ENCODE data around the gene PLCD3. TPM values are rescaled to one million over a fixed set of nuclear protein-coding genes. Genes with fewer than 3 reads are reported as not detected.

The PLCD3 gene
- total and polyA plus RNA-seq, 2 of the 13 experiments (the other 11 are each of a cell fraction or from before 2014, with no cell fraction given), result 11.3 to 39.1 TPM

GRCh38 chr17:45135192-45135977 lies 3.1 kb upstream of the PLCD3 start, which contains the start of gene ACBD4 (continued):
- TF ChIP-seq ZBTB21 (CRISPR knock-in tag; IDR thresholded peaks at IDR 0.05) (peak; percentile 56; the same call in 1 of the 2 replicates), PHF8 (CRISPR knock-in tag; IDR thresholded peaks at IDR 0.05) (peak; percentile 97), ZNF629 (CRISPR knock-in tag; conservative IDR thresholded peaks at IDR 0.05) (peak; percentile 33), FOXC1 (CRISPR knock-in tag; IDR thresholded peaks at IDR 0.05; ENCODE audit: borderline replicate concordance) (peak; percentile 98), ZNF460 (CRISPR knock-in tag; IDR thresholded peaks at IDR 0.05; ENCODE audit: borderline replicate concordance) (peak; percentile 56; the same call in 1 of the 2 replicates), ZNF678 (CRISPR knock-in tag; IDR thresholded peaks at IDR 0.05) (0 out of 2 replicates have a peak, but pooled peaks have one; percentile 39), RELA (CRISPR knock-in tag; IDR thresholded peaks at IDR 0.05) (peak; percentile 79), ZNF260 (CRISPR knock-in tag; IDR thresholded peaks at IDR 0.05; ENCODE audit: borderline replicate concordance, low read depth) (no peak), FOXK1 (CRISPR knock-in tag; IDR thresholded peaks at IDR 0.05; ENCODE audit: borderline replicate concordance, low read depth) (peak; percentile 73), ZSCAN5A (CRISPR knock-in tag; IDR thresholded peaks at IDR 0.05; ENCODE audit: borderline replicate concordance) (peak; percentile 58; the same call in 1 of the 2 replicates), ELF1 (CRISPR knock-in tag; IDR thresholded peaks at IDR 0.05) (peak; percentile 70), LCORL (IDR thresholded peaks at IDR 0.05) (no peak), LCORL (CRISPR knock-in tag; IDR thresholded peaks at IDR 0.05) (peak; percentile 92), ZNF230 (CRISPR knock-in tag; IDR thresholded peaks at IDR 0.05) (peak; percentile 89; the same call in 1 of the 2 replicates), GATAD1 (CRISPR knock-in tag; IDR thresholded peaks at IDR 0.05) (peak; percentile 82), NCOA2 (CRISPR knock-in tag; IDR thresholded peaks at IDR 0.05) (peak; percentile 61), ZNF20 (CRISPR knock-in tag; IDR thresholded peaks at IDR 0.05) (no peak), ZBTB7B (CRISPR knock-in tag; IDR thresholded peaks at IDR 0.05) (peak; percentile 98), NCOA1 (CRISPR knock-in tag; IDR thresholded peaks at IDR 0.05) (peak; percentile 67; the same call in 1 of the 2 replicates), TP53 (CRISPR knock-in tag; conservative IDR thresholded peaks at IDR 0.05) (peak; percentile 62; the same call in 1 of the 2 replicates), HNRNPUL1 (IDR thresholded peaks at IDR 0.05; ENCODE audit: low read depth, low read length) (no peak), ATF1 (CRISPR knock-in tag; IDR thresholded peaks at IDR 0.05) (peak; percentile 92), ETV6 (CRISPR knock-in tag; conservative IDR thresholded peaks at IDR 0.05) (peak; percentile 67; the same call in 1 of the 2 replicates), ZNF263 (CRISPR knock-in tag; IDR thresholded peaks at IDR 0.05) (peak; percentile 46; the same call in 1 of the 2 replicates), ZNF709 (CRISPR knock-in tag; IDR thresholded peaks at IDR 0.05) (peak; percentile 97), ZNF256 (CRISPR knock-in tag; conservative IDR thresholded peaks at IDR 0.05) (peak; percentile 93)
- TF ChIP-seq, protein P1, sequence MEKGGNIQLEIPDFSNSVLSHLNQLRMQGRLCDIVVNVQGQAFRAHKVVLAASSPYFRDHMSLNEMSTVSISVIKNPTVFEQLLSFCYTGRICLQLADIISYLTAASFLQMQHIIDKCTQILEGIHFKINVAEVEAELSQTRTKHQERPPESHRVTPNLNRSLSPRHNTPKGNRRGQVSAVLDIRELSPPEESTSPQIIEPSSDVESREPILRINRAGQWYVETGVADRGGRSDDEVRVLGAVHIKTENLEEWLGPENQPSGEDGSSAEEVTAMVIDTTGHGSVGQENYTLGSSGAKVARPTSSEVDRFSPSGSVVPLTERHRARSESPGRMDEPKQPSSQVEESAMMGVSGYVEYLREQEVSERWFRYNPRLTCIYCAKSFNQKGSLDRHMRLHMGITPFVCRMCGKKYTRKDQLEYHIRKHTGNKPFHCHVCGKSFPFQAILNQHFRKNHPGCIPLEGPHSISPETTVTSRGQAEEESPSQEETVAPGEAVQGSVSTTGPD (CRISPR knock-in tag; IDR thresholded peaks at IDR 0.05), result no peak
- TF ChIP-seq, protein P2, sequence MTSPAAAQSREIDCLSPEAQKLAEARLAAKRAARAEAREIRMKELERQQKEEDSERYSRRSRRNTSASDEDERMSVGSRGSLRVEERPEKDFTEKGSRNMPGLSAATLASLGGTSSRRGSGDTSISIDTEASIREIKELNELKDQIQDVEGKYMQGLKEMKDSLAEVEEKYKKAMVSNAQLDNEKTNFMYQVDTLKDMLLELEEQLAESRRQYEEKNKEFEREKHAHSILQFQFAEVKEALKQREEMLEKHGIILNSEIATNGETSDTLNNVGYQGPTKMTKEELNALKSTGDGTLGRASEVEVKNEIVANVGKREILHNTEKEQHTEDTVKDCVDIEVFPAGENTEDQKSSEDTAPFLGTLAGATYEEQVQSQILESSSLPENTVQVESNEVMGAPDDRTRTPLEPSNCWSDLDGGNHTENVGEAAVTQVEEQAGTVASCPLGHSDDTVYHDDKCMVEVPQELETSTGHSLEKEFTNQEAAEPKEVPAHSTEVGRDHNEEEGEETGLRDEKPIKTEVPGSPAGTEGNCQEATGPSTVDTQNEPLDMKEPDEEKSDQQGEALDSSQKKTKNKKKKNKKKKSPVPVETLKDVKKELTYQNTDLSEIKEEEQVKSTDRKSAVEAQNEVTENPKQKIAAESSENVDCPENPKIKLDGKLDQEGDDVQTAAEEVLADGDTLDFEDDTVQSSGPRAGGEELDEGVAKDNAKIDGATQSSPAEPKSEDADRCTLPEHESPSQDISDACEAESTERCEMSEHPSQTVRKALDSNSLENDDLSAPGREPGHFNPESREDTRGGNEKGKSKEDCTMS (CRISPR knock-in tag; conservative IDR thresholded peaks at IDR 0.05), result no peak
